ENCODE data around the gene WBP11.

- TF ChIP-seq MAX (IDR thresholded peaks at IDR 0.05) (no peak), YY1 (IDR thresholded peaks at IDR 0.05) (no peak), CTCF (IDR thresholded peaks at IDR 0.05; ENCODE audit: low read depth, low read length, missing input control) (no peak), JUND (IDR thresholded peaks at IDR 0.05) (no peak), SP1 (IDR thresholded peaks at IDR 0.05) (no peak), REST (IDR thresholded peaks at IDR 0.05) (no peak), ATF3 (IDR thresholded peaks at IDR 0.05) (no peak), EGR1 (IDR thresholded peaks at IDR 0.05; ENCODE audit: low read depth in 2 of 2) (no peak), ZBTB33 (IDR thresholded peaks at IDR 0.05) (no peak)
Observed at GRCh38 chr12:14850929-14851663, 47.8 kb upstream of the WBP11 start.
